ENCODE data around the gene FHDC1.

GRCh38 chr4:152996111-152996571, 60.0 kb downstream of the FHDC1 start:
- TF ChIP-seq POLR2AphosphoS5 (IDR thresholded peaks at IDR 0.05; ENCODE audit: low read depth, low read length) (no peak), TCF7L2 (IDR thresholded peaks at IDR 0.05; ENCODE audit: low read depth, low read length) (no peak), REST (IDR thresholded peaks at IDR 0.05; ENCODE audit: insufficient read depth in 1 of 2, low read depth in 2 of 2, low read length in 1 of 2) (no peak), CTCF (IDR thresholded peaks at IDR 0.05) (no peak), SIN3A (IDR thresholded peaks at IDR 0.05; ENCODE audit: borderline replicate concordance, insufficient read depth, low read depth, low read length) (no peak)
